ENCODE results near the gene TNFRSF1A.

DNA sequence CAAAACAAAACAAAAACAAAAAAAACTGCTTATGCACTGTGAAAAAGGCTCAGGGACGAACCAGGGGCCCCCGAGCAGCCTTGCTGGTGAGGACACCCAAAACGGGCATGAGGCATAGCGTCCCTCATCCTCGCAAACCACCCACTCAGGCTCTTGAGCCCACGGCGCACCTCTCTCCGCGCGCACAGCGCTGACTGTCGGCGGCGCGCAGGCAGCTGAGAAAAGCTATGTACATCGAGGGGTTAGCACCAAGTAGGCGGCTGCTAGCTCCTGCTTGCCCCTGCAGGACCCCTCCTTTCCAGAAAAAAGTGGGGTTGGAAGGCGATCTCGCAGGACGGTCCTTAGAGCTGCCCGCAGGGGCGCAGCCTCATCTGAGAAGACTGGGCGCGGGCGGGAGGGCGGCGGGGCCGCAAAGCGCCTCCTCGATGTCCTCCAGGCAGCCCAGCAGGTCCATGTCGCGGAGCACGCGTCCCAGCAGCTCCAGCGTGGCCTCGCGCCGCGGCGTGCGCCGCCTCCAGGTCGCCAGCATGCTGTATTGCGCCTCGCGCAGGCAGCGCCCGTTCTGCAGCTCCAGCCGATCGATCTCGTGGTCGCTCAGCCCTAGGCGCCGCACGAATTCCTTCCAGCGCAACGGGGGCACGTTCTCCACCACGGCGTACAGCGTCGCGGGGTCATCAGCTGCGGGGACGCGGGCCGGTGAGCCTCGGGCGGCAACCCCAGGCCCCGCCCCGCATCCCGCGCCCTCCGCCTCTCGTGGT, 12.8 kb downstream of the TNFRSF1A start:
- TF ChIP-seq, protein P1, sequence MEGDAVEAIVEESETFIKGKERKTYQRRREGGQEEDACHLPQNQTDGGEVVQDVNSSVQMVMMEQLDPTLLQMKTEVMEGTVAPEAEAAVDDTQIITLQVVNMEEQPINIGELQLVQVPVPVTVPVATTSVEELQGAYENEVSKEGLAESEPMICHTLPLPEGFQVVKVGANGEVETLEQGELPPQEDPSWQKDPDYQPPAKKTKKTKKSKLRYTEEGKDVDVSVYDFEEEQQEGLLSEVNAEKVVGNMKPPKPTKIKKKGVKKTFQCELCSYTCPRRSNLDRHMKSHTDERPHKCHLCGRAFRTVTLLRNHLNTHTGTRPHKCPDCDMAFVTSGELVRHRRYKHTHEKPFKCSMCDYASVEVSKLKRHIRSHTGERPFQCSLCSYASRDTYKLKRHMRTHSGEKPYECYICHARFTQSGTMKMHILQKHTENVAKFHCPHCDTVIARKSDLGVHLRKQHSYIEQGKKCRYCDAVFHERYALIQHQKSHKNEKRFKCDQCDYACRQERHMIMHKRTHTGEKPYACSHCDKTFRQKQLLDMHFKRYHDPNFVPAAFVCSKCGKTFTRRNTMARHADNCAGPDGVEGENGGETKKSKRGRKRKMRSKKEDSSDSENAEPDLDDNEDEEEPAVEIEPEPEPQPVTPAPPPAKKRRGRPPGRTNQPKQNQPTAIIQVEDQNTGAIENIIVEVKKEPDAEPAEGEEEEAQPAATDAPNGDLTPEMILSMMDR (IDR thresholded peaks at IDR 0.05) = no peak
- TF ChIP-seq POLR2A (IDR thresholded peaks at IDR 0.05) = no peak

All from transverse colon (tissue), 3 donors.